Activated CD4-positive, alpha-beta memory T cell treated with anti-CD3 and anti-CD28 coated beads for 36 hours (primary cell): ENCODE measurements around the gene PSIP1. TPM values are rescaled to one million over a fixed set of nuclear protein-coding genes. Genes with fewer than 3 reads are reported as not detected.
A peak's percentile ranks its signal among the peaks of the same experiment; 100 is the strongest.
"Not testable (repeated sequence)": the region's sequence is repeated elsewhere in the genome, so short reads cannot be mapped to it uniquely, and the experiment has no call there.

Source experiments
- CTCF ChIA-PET: fragments of 350-600 bp; sonication (Branson Sonifier 250); formaldehyde crosslinking; loops from one replicate; lab custom pipeline; 2021; ENCODE audit warnings: antibody characterized with exemption, inconsistent platforms; lab: Charles Lee
- POLR2A ChIA-PET: fragments of 350-600 bp; sonication (Branson Sonifier 250); formaldehyde crosslinking; loops from one replicate; lab custom pipeline; 2021; ENCODE audit warnings: antibody characterized with exemption; lab: Charles Lee
- DNase-seq: peaks from one replicate; pipeline ENCODE4 v3.0.0-alpha.2; 2020
- H3K27ac Mint-ChIP-seq: one replicate; pipeline ENCODE4 v1.8.0; 2021; ENCODE audit warnings: mixed read lengths
- H3K27me3 Mint-ChIP-seq: one replicate; pipeline ENCODE4 v1.8.0; 2021; ENCODE audit warnings: mixed read lengths
- H3K36me3 Mint-ChIP-seq: one replicate; pipeline ENCODE4 v1.8.0; 2021; ENCODE audit warnings: mixed read lengths
- H3K4me1 Mint-ChIP-seq: one replicate; pipeline ENCODE4 v1.8.0; 2021; ENCODE audit warnings: low read depth, mixed read lengths
- H3K4me3 Mint-ChIP-seq: one replicate; pipeline ENCODE4 v1.8.0; 2021; ENCODE audit warnings: mild to moderate bottlenecking, mixed read lengths
- H3K9me3 Mint-ChIP-seq: one replicate; pipeline ENCODE4 v1.8.0; 2021; ENCODE audit warnings: mixed read lengths
- intact Hi-C: fragments of 100-400 bp; cut with micrococcal nuclease; formaldehyde crosslinking; loops from one replicate; pipeline ENCODE4 v1.15.1; 2023
- total RNA-seq, 2 experiments: library from RNA; stranded (reverse); gene quantifications; one replicate each; pipeline ENCODE4 v1.2.3, GENCODE V29; 2021

Gene PSIP1
- total RNA-seq, 2 experiments from 2014 or later = 132 to 134 TPM

DNA sequence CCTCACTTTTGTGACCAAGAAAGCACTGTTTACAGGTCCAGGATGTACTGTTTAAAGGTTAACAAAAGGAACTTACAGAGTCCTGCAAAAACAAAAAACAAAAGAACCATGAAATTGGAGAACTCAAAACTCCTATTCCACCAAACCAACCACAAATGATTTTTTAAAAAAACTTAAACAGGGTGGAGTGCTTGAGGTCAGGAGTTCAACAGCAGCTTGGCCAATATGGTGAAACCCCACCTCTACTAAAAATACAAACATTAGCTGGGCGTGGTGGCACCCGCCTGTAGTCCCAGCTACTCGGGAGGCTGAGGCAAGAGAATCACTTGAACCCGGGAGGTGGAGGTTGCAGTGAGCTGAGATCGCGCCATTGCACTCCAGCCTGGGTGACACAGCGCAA lies 83.1 kb downstream of the PSIP1 start:
- H3K4me3 Mint-ChIP-seq, H3K9me3 Mint-ChIP-seq, H3K27me3 Mint-ChIP-seq, H3K27ac Mint-ChIP-seq, POLR2A ChIA-PET, DNase-seq: not testable (repeated sequence)
- CTCF ChIA-PET = interaction anchor here (1.1 kb wide), 2 partner anchors 9 to 17 kb away, joined by 3 read pairs; no protein-coding TSS in a partner anchor
- peaks cover 23% of the 10 kb centered on the region for H3K36me3 Mint-ChIP-seq
- intact Hi-C loops = loop anchor here (10.0 kb wide), 1 partner anchor 177 kb away; no protein-coding TSS in a partner anchor
- peaks cover 54% of the 10 kb centered on the region for H3K4me1 Mint-ChIP-seq

DNA sequence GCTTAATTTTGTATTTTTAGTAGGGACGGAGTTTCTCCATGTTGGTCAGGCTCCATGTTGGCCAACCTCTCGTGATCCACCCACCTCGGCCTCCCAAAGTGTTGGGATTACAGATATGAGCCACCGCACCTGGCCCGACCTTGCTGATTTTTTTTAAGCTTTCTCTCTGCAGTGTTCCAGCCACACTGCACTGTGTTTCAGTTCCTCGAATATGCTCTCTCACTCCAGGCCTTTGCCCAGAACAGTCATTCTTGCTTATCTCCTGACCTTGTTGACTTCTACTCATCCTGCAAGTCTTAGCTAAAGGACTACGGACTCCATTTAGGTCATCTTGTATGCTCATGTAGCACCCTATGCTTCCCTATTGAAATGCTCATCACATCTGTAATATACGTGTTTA lies 84.8 kb downstream of the PSIP1 start:
- H3K36me3 Mint-ChIP-seq = peaks cover 21% of the 10 kb centered on the region
- H3K4me1 Mint-ChIP-seq = peaks cover 51% of the 10 kb centered on the region
- CTCF ChIA-PET = interaction anchor here (0.6 to 1.0 kb wide), 2 partner anchors 10 to 216 kb away, joined by 3 read pairs; no protein-coding TSS in a partner anchor
- DNase-seq = no peak
- intact Hi-C loops = loop anchor here (10.0 kb wide), 1 partner anchor 179 kb away; no protein-coding TSS in a partner anchor
- H3K9me3 Mint-ChIP-seq = no peaks in the 10 kb centered on the region
- POLR2A ChIA-PET = no interaction called here
- no peaks in the 10 kb centered on the region for H3K27me3 Mint-ChIP-seq
- no peak overlapping the region for H3K4me3 Mint-ChIP-seq
- H3K27ac Mint-ChIP-seq = no peak overlapping the region

DNA sequence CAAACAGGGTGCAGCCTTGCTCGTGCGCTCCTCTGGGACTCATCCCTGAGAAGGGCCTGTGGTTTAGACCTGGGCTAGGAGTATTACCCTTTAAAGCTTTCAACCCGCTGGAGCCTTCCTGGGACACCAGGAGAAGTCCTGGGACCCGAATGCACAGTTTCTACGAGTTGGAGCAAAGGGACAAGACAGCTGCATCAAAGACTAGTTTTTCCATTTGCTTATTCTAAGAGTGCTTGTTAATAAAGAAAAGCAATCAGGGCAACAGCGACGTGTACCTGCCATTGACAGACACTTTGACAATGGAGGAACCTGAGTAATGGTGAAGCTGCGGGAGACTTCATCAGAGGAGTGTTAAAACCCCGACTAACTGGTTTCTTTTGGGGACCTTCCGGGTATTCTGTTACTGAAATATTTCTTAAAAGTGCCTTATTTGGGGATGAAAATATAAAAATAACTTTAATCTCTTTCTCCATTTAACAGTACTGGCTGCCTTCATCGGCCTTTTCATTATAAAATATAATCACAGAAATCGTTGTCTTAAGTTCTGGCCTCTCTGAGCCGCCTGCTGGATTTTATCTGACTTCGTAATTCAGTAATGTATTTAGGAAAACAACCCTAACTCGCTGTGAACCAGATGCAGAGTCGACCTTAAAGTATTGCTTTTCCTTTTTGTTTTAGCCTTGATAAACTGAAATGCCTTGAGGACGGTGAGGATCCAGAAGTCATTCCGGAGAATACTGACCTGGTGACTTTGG lies 87.4 kb downstream of the PSIP1 start:
- H3K27me3 Mint-ChIP-seq = no peaks in the 10 kb centered on the region
- peaks cover 18% of the 10 kb centered on the region for H3K36me3 Mint-ChIP-seq
- intact Hi-C loops = loop anchor here (2.0 to 10.0 kb wide), 6 partner anchors 117 to 213 kb away; partner anchors contain the start of gene TTC39B
- DNase-seq = peak; percentile 14
- H3K9me3 Mint-ChIP-seq = no peaks in the 10 kb centered on the region
- peaks cover 31% of the 10 kb centered on the region for H3K4me1 Mint-ChIP-seq
- ChIA-PET POLR2A (interaction anchor here (0.5 to 1.6 kb wide), 7 partner anchors 10 to 212 kb away, joined by 3 to 11 read pairs (median 4); partner anchors contain the start of genes PSIP1 and TTC39B), CTCF (interaction anchor here (0.6 to 1.9 kb wide), 11 partner anchors 20 to 1407 kb away, joined by 3 to 10 read pairs (median 4); partner anchors contain the start of gene CCDC171)
- H3K4me3 Mint-ChIP-seq = peak overlapping the region; percentile 90
- H3K27ac Mint-ChIP-seq = peak overlapping the region; percentile 81

DNA sequence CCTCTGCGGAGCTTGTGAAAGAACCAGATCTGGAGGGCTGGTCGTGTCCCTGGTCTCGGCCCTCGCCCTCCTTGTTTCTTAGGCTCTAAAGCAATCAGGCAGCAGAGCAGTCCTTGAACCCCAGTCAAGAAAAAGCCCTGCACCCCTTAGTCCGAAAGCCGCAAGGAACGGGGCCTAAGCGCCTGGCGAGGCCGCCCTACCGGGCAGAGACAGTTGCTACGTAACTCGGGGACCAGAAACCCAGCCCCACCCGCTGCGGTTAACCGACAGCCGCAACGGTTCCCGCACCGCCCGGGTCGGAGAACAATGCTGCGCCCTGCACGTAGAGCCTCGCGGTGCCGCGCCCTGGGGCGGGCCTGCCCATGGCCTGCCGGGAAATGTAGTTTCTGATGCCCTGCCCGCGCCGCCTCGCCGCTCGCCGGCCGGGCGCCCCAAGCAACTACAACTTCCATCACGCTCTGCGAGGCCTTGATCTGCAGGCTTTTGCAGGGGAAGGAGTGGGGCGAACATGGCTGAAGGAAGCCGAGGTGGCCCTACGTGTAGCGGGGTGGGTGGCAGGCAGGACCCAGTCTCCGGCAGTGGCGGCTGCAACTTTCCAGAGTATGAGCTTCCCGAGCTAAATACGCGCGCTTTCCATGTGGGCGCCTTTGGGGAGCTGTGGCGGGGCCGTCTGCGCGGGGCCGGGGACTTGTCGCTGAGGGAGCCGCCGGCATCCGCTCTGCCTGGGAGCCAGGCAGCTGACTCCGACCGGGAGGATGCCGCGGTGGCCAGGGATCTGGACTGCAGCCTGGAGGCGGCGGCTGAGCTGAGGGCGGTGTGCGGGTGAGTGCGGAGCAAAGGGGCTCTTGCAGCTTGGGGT lies 88.2 kb downstream of the PSIP1 start, which contains the start of gene SNAPC3:
SNAPC3 (plus strand) TSS at position 505 of the 859 bp plus-strand sequence; CDS start at position 509, 4 bp downstream.
- intact Hi-C loops = loop anchor here (1.0 to 10.0 kb wide), 11 partner anchors 68 to 212 kb away; partner anchors contain the start of gene TTC39B
- H3K36me3 Mint-ChIP-seq = peaks cover 17% of the 10 kb centered on the region
- peak; percentile 96 for DNase-seq
- peak within 1 kb of the TSS; percentile 90 for H3K4me3 Mint-ChIP-seq
- H3K27ac Mint-ChIP-seq = peak within 1 kb of the TSS; percentile 81
- no peaks in the 10 kb centered on the region for H3K9me3 Mint-ChIP-seq
- H3K27me3 Mint-ChIP-seq = no peaks in the 10 kb centered on the region
- CTCF ChIA-PET = interaction anchor here (0.6 to 1.9 kb wide), 8 partner anchors 21 to 191 kb away, joined by 3 to 10 read pairs (median 4); partner anchors contain the start of gene CCDC171
- POLR2A ChIA-PET = interaction anchor here (0.5 to 1.6 kb wide), 7 partner anchors 52 to 212 kb away, joined by 3 to 11 read pairs (median 4); partner anchors contain the start of genes PSIP1 and TTC39B
- H3K4me1 Mint-ChIP-seq = peaks cover 29% of the 10 kb centered on the region

DNA sequence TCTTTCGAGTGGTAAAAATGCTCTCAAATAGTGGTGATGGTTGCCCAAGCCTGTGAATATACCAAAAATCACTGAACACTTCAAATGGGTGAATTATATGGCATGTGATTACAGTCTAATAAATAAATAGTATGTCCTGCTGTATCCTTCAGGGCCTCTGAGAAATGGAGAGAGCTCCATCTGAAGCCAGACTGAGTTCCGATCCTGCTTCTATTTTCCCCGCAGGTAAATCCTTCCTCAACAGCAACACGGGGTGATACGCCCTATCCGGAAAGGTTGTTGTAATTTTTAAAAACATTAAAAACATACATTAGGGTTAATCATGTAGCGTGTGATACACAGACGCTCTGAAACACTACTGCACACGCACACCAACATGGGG lies 88.8 kb downstream of the PSIP1 start:
- ChIA-PET CTCF (interaction anchor here (1.9 kb wide), 1 partner anchor 131 kb away, joined by 6 read pairs; the partner anchor contains the start of gene CCDC171), POLR2A (interaction anchor here (1.2 kb wide), 1 partner anchor 89 kb away, joined by 8 read pairs; the partner anchor contains the start of gene PSIP1)
- Mint-ChIP-seq H3K27me3 (no peaks in the 10 kb centered on the region), H3K4me3 (peak overlapping the region; percentile 90), H3K9me3 (no peaks in the 10 kb centered on the region), H3K36me3 (peaks cover 17% of the 10 kb centered on the region), H3K27ac (peak overlapping the region; percentile 81), H3K4me1 (peaks cover 26% of the 10 kb centered on the region)
- intact Hi-C loops = loop anchor here (1.0 to 10.0 kb wide), 11 partner anchors 68 to 211 kb away; partner anchors contain the start of gene TTC39B
- no peak for DNase-seq

DNA sequence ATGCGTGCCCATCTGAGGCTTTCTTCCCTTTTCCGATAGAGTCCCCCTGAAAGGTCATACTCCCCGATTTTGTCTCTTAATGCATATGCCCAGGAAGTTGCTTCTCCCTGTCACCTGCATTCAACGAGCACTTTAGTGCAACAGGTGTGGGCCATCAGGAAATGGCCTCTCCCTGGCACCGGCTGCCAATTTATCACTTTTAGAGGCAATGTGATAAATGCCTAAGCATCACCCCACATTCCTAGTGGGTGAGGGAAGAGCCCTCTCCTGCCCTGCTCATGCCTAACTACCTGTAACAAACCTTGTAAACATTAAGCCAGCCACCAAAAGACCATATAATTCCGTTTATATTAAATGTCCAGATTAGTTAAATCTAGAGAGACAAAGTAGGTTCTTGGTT lies 89.2 kb downstream of the PSIP1 start:
- ChIA-PET CTCF (interaction anchor here (1.9 kb wide), 1 partner anchor 131 kb away, joined by 6 read pairs; the partner anchor contains the start of gene CCDC171), POLR2A (interaction anchor here (1.2 kb wide), 1 partner anchor 89 kb away, joined by 8 read pairs; the partner anchor contains the start of gene PSIP1)
- Mint-ChIP-seq H3K9me3 (no peaks in the 10 kb centered on the region), H3K27me3 (no peaks in the 10 kb centered on the region), H3K27ac (peak overlapping the region; percentile 81), H3K4me3 (no peak overlapping the region), H3K36me3 (peaks cover 17% of the 10 kb centered on the region), H3K4me1 (peaks cover 26% of the 10 kb centered on the region)
- intact Hi-C loops = loop anchor here (10.0 kb wide), 1 partner anchor 183 kb away; no protein-coding TSS in a partner anchor
- no peak for DNase-seq

DNA sequence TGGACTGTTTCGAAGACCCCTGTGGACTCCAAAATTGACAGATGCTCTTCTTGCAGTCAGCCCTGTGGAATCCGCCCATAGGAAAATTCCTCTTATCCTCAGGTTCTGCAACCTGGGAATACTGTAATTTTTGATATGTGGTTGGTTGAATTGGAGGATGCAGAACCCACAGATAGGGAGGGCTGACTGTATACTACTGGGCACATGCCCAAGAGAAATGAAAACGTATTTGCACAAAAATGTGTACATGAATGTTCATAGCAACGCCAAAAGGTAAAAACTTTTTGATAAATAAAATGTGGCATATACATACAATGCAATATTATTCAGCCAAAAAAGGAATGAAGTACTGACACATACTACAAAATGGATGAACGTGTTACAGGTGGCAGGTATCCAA lies 90.0 kb downstream of the PSIP1 start:
- ChIA-PET POLR2A (no interaction called here), CTCF (no interaction called here)
- peaks cover 20% of the 10 kb centered on the region for H3K4me1 Mint-ChIP-seq
- intact Hi-C loops = loop anchor here (10.0 kb wide), 1 partner anchor 184 kb away; no protein-coding TSS in a partner anchor
- H3K36me3 Mint-ChIP-seq = peaks cover 11% of the 10 kb centered on the region
- no peak overlapping the region for H3K27ac Mint-ChIP-seq
- no peak overlapping the region for H3K4me3 Mint-ChIP-seq
- no peaks in the 10 kb centered on the region for H3K27me3 Mint-ChIP-seq
- H3K9me3 Mint-ChIP-seq = no peaks in the 10 kb centered on the region
- DNase-seq = no peak

DNA sequence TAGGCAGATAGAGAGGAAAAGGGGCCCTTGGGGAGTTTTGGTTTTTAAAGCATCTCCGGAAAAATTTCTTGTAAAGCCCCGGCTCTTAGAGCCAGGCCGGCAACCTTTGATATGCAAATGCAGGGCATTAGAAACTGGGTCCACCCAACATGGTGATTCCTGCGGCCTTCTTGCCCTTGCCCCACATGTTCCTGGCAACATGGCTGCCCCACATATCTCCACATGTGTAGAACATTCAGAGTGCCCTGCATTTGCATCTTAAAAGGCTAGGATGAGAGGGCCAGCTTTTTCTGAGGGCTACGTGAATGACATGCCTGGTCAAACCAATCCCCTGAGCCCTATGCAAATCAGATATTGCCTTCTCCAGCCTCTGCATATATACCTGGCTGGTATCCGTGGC lies 93.1 kb downstream of the PSIP1 start:
- no peaks in the 10 kb centered on the region for H3K9me3 Mint-ChIP-seq

DNA sequence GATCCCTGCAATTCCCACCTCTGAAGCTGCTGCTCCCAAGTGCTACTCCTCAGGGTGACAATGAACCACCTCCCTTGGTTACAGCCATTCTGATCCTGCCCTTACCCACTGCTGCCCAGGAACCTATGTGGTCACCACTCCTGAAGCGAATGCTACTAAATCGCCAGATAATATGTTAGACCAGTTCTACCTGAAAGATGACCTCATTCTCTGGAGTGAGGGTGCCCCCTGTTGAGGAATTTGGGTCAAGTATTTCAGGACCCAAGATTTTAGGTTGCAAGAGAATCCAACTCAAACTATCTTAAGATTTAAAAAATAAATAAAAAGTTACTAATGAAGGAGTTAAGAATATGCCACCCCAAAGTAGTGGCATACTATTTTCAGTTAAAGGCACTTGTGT lies 93.9 kb downstream of the PSIP1 start:
- CTCF ChIA-PET = interaction anchor here (1.0 to 1.6 kb wide), 2 partner anchors 139 to 206 kb away, joined by 4 to 20 read pairs; no protein-coding TSS in a partner anchor
- no peak overlapping the region for H3K27ac Mint-ChIP-seq
- H3K4me1 Mint-ChIP-seq = no peaks in the 10 kb centered on the region
- no peaks in the 10 kb centered on the region for H3K9me3 Mint-ChIP-seq
- POLR2A ChIA-PET = no interaction called here
- H3K36me3 Mint-ChIP-seq = no peaks in the 10 kb centered on the region
- peak; percentile 48 for DNase-seq
- intact Hi-C loops = loop anchor here (1.0 to 2.0 kb wide), 2 partner anchors 140 to 206 kb away; no protein-coding TSS in a partner anchor
- H3K4me3 Mint-ChIP-seq = no peak overlapping the region
- no peaks in the 10 kb centered on the region for H3K27me3 Mint-ChIP-seq

More for the DNA sequence above, 93.1 kb downstream of the PSIP1 start:
- intact Hi-C loops = loop anchor here (1.0 to 2.0 kb wide), 2 partner anchors 141 to 206 kb away; no protein-coding TSS in a partner anchor
- no peak overlapping the region for H3K27ac Mint-ChIP-seq
- H3K27me3 Mint-ChIP-seq = no peaks in the 10 kb centered on the region
- DNase-seq = no peak
- H3K36me3 Mint-ChIP-seq = no peaks in the 10 kb centered on the region
- CTCF ChIA-PET = interaction anchor here (0.7 to 1.6 kb wide), 2 partner anchors 107 to 207 kb away, joined by 3 to 20 read pairs; no protein-coding TSS in a partner anchor
- H3K4me1 Mint-ChIP-seq = peaks cover 4% of the 10 kb centered on the region
- no peak overlapping the region for H3K4me3 Mint-ChIP-seq
- POLR2A ChIA-PET = no interaction called here
